Eye (tissue), 1 donor: ENCODE measurements around the gene HYPK.
"Not testable (repeated sequence)": the region's sequence is repeated elsewhere in the genome, so short reads cannot be mapped to it uniquely, and the experiment has no call there.

Experiments
- DNase-seq: peaks from one replicate; pipeline ENCODE4 v3.0.0-alpha.2; 2015

The HYPK gene

DNA sequence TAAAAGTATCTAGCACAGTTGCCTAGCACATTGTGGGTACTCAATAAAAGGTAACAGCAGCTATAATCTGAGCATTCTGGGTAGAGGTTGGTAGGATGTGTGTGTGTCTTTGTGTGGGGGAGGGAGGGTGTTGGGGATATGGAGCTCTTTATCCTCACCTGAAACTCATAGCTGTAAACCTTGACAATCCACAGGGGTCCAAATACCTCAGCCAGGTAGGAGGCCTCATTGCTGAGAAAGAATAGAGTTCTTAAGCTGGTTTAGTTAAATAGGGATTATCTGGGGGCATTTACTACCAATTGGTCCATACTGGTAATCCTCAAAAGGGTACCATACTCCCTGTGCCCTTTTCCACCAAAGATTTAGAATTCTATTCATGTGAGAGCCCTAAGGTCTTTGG, 4.4 kb upstream of the HYPK start:
- no peak for DNase-seq

- DNase-seq = no peak
Observed at GRCh38 chr15:43796566-43796965, 3.8 kb upstream of the HYPK start.

GRCh38 chr15:43799209-43799944, 1.0 kb upstream of the HYPK start:
- DNase-seq = no peak

DNA sequence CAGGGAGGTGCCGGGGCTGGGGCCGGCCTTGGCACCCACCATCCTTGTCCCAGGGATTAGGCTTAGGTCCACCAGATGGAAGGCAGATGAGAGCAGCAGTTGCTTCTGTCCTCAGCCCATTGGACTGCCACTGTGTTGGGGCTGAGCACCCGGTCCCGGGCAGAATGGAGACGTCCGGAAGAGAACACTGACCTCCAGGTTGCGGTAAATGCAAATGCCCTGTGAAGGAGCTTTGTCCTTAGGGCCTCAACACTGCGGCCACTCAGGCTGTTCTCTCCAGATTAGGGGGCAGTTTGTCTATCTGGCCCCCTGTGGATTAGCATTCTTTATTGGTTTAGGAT, 484 bp upstream of the HYPK start, which contains the start of gene SERINC4:
Gene SERINC4 (minus strand): TSS at position 276 of the 341 bp plus-strand sequence. CDS start 234 bp downstream, at position 42.
- no peak for DNase-seq

- DNase-seq = not testable (repeated sequence)
Observed at GRCh38 chr15:43802676-43803075, 2.3 kb downstream of the HYPK start.

GRCh38 chr15:43808435-43808950, 8.1 kb downstream of the HYPK start:
- DNase-seq = no peak

GRCh38 chr15:43808960-43809678, 8.7 kb downstream of the HYPK start:
- no peak for DNase-seq

GRCh38 chr15:43815064-43815463, 14.7 kb downstream of the HYPK start:
- not testable (repeated sequence) for DNase-seq

- no peak for DNase-seq
Observed at GRCh38 chr15:43821505-43821904, 21.1 kb downstream of the HYPK start.

DNA sequence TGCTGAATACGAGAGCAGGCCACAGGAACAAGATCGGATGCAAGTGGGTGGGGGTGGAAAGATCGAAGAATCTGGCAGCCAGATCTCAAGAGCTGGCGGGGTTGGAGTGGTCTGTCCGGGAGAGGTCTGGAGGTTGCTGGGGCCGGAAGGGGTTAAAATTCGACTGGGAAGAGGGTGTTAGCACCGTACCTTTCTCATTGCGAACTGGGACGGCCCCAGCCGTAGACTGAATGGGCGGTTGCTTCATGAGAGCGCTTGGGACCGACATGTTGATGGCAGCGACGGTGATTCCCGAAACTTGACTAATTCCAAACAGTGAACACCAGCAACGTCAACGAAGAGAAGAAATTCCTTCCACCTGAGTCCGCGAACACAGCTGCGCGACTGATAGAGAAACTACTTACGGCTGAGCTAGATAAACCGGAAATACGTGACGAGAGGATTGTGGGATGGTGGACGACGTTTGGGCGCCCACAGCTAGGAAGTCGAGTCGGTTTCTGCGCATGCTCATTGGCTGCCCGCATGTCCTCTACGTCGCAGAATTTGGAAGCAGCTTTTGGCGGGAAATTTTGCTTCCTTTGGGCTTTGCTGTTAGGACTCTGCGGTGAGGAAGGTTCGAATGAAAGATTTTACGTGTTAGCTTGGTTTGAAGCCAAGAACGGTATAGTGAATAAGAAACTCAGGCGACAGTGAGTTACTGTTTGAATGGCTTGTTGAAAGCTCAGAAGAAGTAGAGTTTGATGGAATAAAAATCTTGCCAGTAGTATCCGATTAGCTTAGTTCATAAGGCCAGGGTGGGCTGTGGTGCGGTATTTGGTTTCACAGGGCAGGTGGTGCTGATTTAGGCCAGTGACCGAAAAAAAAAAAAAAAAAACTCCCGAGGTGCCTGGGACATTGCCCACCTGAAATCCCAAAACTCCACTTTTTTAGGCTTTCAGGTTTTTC, 24.2 kb downstream of the HYPK start, which contains the start of gene MFAP1:
Gene MFAP1 (minus strand): TSS at position 389 of the 945 bp plus-strand sequence. CDS start 121 bp downstream, at position 268.
- DNase-seq = peak; percentile 98

- not testable (repeated sequence) for DNase-seq
Observed at GRCh38 chr15:43825305-43825704, 24.9 kb downstream of the HYPK start.

- DNase-seq = no peak
Observed at GRCh38 chr15:43826029-43826507, 25.7 kb downstream of the HYPK start.

DNA sequence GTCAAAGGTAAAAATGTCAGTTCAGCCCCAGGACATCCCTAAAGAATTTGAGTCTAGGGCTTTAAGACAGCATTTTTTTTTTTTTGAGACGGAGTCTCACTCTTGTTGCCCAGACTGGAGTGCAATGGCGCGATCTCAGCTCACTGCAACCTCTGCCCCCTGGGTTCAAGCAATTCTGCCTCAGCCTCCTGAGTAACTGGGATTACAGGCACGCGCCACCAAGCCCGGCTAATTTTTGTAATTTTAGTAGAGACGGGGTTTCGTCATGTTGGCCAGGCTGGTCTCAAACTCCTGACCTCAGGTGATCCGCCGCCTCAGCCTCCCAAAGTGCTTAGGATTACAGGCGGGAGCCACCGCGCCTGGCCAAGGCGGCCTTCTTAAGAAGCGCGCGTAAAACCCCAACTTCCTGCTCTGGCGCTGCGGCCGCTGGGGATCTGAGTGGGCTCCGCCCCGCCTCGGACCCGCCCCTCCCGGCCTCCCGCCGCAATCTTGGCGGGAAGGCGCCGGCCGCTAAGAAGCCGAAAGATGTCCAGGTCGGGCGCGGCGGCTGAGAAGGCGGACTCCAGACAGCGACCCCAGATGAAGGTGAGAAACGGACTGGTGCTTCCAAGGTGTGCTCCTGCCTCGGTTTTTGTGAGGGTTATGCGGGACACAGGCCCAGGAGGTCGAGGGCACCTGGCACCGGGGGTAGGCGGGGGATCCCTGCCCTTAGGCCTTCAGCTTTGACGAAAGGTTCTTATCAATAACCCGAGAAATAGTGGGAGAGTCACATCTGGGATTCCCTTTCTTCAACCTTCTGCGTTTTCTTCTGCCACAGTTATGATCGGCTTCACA, 26.3 kb downstream of the HYPK start, which contains the start of gene WDR76:
Gene WDR76 (plus strand): TSS at position 495 of the 834 bp plus-strand sequence. CDS start 31 bp downstream, at position 526.
- DNase-seq = peak; percentile 90

DNA sequence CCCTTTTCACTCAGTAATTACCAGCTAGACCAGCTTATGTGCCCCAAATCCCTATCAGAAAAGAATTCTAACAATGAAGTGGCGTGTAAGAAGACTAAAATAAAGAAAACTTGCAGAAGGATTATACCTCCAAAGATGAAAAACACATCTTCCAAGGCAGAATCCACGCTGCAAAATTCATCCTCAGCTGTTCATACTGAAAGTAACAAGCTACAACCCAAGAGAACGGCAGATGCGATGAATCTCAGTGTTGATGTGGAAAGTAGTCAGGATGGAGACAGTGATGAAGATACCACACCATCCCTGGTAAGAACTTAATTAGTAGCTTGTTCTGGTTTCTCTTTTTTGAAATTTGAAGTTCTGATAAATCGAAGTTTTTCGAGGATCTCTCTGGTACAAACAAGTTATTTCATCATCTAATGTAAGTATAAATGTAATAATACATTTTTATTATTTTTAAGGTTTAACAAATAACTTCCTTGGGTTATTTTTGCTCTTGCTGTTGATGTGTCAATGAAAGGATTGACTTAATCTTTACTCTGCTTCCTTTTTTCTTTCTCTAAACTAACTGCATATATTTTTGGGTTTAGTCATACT, 27.8 kb downstream of the HYPK start:
- DNase-seq = peak; percentile 18

GRCh38 chr15:43829951-43830540, 29.6 kb downstream of the HYPK start:
- not testable (repeated sequence) for DNase-seq

GRCh38 chr15:43830691-43831275, 30.4 kb downstream of the HYPK start:
- DNase-seq = not testable (repeated sequence)

DNA sequence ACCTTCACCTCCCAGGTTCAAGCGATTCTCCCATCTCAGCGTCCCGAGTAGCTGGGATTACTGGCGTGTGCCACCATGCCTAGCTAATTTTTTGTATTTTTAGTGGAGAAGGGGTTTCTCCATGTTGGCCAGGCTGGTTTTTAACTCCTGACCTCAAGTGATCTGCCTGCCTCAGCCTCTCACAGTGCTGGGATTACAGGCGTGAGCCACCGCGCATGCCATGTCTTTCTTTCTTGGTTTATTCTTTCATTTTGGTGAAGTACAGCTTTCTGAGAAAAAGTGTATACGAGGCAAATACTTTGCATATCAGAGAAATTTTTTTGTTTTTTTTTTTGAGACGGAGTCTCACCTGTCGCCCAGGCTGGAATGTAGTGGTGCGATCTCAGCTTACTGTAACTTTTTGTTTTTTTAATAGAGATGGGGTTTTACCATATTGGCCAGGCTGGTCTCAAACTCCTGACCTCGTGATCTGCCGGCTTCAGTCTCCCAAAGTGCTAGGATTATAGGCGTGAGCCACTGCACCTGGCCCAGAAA, 31.2 kb downstream of the HYPK start:
- not testable (repeated sequence) for DNase-seq

GRCh38 chr15:43832485-43832884, 32.1 kb downstream of the HYPK start:
- DNase-seq = not testable (repeated sequence)

GRCh38 chr15:43845421-43845820, 45.0 kb downstream of the HYPK start:
- DNase-seq = no peak

- no peak for DNase-seq
Observed at GRCh38 chr15:43851251-43851650, 50.9 kb downstream of the HYPK start.
